GM21723 (cell line): ENCODE data around the gene CCDC78.

Source experiments
- ATAC-seq: cut with Tn5 transposase; IDR thresholded peaks from one replicate; pipeline ENCODE4 v1.9.1; 2021; ENCODE audit warnings: mild to moderate bottlenecking, moderate library complexity; ENCODE audit not compliant: unreplicated experiment

The CCDC78 gene

DNA sequence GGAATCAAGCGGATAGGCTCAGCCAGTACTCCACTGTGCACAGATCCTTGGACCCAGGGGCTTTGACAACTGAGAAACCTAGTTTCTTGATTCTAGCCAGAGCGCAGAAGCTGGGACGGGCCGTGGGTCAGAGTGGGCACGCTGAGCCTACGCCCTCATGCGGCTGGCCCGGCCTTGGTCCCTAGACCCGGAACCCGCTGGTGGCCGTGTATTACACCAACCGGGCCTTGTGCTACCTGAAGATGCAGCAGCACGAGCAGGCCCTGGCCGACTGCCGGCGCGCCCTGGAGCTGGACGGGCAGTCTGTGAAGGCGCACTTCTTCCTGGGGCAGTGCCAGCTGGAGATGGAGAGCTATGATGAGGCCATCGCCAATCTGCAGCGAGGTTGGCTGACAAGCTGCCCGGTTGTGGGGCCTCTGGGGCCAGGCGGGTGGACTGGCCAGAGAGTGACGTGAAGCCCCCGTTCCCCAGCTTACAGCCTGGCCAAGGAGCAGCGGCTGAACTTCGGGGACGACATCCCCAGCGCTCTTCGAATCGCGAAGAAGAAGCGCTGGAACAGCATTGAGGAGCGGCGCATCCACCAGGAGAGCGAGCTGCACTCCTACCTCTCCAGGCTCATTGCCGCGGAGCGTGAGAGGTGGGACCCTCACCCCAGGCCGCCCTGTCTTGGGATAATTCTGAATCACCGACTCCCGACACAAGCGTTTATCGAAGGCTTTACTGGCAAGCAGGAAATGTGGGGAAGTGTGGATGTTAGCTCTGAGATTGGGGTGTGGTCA is 45.1 kb downstream of the CCDC78 start:
- ATAC-seq = no peak

DNA sequence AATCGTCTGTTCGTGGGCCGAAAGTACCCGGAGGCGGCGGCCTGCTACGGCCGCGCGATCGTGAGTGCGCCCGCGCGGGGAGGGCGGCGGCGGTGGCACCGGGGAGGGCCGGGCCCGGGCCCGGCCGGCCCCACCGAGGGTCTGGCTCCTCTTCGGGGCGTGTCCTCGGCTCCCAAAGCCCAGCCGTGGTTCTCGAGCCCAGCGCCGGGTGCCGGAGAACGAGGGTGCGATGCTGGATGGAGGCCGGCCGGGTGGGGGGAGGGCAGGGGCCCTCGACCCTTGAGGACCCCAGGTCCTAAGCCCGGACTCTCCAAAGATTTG is 45.7 kb downstream of the CCDC78 start:
- no peak for ATAC-seq

DNA sequence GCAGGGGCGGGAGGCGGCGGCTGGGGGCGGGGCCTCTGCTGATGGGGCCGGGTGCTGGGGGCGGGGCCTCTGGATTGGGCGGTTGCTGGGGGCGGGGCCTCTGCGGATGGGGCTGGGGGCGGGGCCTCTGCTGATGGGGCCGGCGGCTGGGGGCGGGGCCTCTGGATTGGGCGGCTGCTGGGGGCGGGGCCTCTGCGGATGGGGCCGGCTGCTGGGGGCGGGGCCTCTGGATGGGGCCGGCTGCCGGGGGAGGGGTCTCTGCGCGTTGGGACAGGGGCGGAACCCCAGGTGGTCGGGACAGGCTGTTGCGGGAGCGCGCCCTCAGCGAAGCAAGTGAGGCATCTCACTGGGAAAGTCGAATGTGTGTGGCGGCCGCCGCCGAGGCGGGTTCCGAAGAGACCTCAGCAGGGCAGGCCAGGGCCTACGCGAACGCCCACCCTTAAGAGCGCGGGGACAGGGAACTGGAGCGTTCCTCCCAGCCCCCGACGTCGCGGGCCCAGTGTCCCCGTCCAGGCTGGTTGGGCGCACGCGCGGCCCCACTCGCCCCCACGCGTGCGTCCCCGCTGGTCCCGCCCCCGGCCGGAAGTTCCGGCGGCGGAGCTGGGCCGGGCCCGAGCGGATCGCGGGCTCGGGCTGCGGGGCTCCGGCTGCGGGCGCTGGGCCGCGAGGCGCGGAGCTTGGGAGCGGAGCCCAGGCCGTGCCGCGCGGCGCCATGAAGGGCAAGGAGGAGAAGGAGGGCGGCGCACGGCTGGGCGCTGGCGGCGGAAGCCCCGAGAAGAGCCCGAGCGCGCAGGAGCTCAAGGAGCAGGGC is 46.2 kb downstream of the CCDC78 start, which contains the start of gene STUB1:
Gene STUB1, plus strand, starts transcription at position 597 of the 811 bp plus-strand sequence. Its CDS starts 116 bp downstream, at position 713.
- ATAC-seq = peak; percentile 38

DNA sequence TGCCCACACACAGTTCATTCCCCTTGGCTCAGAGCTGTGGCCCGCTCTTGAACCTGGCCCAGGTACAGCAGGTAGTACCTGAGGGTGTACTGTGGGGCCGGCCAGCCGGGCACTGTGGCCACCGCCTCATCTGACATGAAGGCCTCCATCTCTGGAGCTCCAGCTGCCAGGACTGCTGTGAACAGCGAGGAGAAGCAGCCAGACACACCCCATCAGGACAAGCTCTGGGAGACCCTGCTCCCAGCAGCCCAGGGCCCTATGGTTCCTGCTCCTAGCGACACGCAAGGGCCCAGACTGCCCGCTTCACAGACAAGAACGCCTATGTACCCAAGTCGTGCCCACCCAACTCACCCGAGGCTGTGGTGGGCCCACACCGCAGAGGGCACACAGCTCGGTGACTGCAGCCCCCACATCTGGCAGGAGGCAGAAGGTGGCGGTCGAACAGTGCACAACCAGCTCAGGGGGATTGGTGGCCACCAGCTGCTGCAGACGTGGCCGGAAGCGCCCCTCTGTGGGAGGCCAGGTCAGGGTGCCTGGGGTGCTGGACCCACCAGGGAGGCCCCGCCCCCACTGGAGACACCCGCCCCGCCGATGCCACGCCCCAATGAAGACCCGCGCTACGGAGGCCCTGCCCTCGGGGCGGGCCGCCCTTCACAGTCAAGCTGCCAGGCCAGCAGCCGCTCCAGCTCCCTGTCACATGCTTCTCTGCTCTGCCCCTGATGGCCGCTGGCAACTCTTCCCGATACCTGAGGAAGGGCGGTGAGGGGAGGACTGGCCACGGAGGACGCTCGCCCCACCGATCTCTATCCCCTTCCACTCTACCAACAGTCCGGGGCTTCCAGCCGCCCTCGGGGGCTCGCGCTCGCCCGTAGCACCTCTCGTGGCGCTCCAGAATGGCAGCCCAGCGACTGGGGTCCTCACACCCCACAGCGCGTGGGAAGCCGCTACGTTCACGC is 47.1 kb downstream of the CCDC78 start:
- ATAC-seq = no peak

DNA sequence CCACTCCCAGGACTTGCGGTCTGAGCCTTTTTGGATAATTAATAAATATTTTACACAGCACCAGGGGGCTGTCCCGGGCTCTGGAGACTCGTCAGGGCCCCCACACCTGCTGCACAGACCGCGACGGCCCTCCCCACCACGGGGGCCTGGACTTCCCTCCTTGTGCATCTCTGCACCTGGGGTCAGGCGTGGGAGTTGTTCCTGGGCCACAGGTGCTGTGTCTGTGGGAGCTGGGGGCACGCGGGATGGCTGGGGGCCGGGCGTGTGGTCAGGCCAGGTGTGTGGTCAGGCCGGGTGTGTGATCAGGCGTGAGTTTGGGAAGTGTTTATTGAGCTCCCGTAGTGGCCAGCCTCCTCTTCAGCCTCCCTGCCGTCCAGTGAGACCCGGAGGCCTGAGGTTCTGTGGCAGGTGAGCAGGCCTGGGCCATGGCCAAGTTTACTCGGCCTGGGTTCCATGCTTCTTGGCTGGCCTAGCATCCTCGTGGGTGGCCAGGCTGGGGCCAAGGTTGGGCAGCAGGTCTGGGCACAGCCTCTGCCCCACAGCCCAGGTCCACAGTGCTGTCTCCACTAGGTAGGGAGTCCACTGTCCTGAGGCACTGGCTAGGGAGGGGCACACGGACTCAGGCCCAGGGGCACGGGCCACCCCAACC is 47.9 kb downstream of the CCDC78 start:
- no peak for ATAC-seq

DNA sequence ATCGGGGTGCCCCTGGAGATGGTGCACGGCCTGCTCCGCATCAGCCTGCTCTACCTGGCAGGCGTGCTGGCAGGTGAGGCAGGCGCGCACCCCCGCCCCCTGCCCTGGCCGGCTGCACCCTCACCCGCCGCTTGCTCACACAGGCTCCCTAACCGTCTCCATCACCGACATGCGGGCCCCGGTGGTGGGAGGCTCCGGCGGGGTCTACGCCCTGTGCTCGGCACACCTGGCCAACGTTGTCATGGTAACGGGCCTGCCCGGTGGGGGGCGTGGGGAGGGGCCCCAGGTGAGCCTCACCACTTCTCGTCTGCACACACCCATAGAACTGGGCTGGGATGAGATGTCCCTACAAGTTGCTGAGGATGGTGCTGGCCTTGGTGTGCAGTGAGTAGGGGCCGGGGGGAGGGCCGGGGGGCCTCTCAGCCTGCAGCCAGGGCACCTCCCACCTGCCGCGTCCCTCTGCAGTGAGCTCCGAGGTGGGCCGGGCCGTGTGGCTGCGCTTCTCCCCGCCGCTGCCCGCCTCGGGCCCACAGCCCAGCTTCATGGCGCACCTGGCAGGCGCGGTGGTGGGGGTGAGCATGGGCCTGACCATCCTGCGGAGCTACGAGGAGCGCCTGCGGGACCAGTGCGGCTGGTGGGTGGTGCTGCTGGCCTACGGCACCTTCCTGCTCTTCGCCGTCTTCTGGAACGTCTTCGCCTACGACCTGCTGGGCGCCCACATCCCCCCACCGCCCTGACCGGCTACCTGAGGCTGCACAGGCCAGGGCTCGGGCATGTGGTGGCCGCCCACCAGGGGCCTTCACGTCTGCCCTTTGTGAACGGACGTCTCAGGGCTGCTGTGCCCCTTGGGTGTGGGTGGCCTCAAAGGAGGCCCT is 48.7 kb downstream of the CCDC78 start:
- no peak for ATAC-seq

DNA sequence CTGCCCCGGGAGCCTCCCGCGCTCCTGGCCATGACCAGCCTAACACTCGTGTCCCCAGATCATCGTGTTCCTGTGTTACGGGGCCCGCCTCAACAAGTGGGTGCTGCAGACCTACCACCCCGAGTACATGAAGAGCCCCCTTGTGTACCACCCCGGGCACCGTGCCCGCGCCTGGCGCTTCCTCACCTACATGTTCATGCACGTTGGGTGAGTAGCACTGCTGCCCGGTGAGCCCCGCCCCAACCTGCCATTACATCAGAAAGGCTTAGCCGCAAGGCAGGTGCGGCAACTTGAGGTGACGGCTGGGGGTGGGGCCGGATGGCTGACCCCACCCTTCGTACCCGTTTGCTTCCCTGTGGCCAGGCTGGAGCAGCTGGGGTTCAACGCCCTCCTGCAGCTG is 49.3 kb downstream of the CCDC78 start:
- ATAC-seq = no peak

DNA sequence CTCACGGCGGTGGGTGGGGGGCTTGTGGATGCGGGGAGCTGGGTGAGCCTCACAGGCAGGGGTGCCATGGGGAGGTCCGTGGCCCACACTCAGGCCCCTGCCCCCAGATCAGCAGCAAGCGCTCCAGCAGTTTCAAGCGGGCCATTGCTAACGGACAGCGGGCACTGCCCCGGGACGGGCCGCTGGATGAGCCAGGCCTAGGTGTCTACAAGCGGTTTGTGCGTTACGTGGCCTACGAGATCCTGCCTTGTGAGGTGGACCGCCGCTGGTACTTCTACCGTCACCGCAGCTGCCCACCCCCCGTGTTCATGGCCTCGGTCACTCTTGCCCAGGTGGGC is 49.7 kb downstream of the CCDC78 start:
- no peak for ATAC-seq

GRCh38 chr16:675884-676564 is 50.2 kb downstream of the CCDC78 start:
- ATAC-seq = no peak

- no peak for ATAC-seq
These were observed 51.0 kb downstream of the CCDC78 start, which contains the start of gene RHBDL1 for GRCh38 chr16:674968-675883. Gene RHBDL1 (plus strand): TSS chr16:675671. CDS start chr16:675791, 120 bp downstream.

DNA sequence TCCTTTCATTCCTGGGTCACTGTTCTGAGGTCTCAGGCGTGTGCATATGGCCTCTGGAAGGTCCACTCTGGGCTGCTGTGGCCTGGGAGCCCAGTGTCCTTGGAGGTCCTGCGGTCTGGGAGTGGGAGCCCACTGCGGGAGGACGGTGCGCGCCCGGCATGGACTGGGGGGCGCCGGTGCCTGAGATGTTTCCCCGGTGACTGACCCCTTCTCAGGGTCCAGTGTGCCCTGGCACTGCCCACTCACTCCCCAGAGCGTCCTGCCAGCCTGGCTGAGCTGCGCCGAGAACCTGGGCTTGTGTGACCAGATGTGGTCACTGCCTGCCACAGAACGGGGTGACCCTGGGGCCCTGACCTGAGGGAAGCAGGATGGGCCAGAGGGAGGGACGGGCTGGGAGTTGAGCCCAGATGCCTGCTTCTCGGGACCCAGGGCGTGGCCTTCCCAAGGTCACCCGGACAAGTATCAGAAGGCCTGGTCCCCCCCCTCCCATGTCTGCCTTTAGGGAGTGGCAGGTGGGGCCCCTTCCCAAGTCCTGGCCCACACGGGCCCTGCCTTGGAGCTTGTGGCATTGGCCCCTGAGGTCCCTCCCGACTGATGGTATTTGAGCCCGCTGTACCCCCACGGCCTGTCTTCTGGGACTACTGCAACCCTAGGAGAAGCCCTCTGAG is 51.9 kb downstream of the CCDC78 start:
- no peak for ATAC-seq

- no peak for ATAC-seq
These were observed 52.7 kb downstream of the CCDC78 start for GRCh38 chr16:673399-673991.

DNA sequence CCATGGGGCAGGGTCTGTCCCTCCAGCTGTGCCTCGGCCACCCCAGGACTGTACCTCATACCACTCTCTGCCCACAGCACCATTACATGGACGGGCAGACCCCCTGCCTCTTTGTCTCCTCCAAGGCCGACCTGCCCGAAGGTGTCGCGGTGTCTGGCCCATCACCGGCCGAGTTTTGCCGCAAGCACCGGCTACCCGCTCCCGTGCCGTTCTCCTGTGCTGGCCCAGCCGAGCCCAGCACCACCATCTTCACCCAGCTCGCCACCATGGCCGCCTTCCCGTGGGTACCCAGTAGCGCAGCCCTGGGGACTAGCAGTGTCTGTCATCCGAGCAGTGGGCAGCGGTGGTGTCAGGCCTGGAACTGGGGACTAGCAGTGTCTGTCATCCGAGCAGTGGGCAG is 53.4 kb downstream of the CCDC78 start:
- ATAC-seq = no peak
